Trophoblast cell (in vitro differentiated cells and primary cell): Measurements from ENCODE around the gene THAP11.

Experiments
- DNase-seq, 2 donors: peaks; one replicate each; pipeline ENCODE4 v3.0.0-alpha.2; 2016
- H2AFZ ChIP-seq: 2 replicates; pipeline ENCODE4 v1.6.1; 2013; ENCODE audit warnings: low read length, moderate library complexity, mild to moderate bottlenecking; ENCODE audit not compliant: insufficient read depth, poor library complexity
- H2AK5ac ChIP-seq: 2 replicates; pipeline ENCODE4 v1.6.1; 2013; ENCODE audit warnings: mild to moderate bottlenecking, low read length
- H2BK120ac ChIP-seq: 2 replicates; pipeline ENCODE4 v1.6.1; 2013; ENCODE audit warnings: low read length, mild to moderate bottlenecking, moderate library complexity; ENCODE audit not compliant: insufficient read depth, poor library complexity
- H2BK12ac ChIP-seq: 2 replicates; pipeline ENCODE4 v1.6.1; 2013; ENCODE audit warnings: mild to moderate bottlenecking, low read length, moderate library complexity
- H2BK5ac ChIP-seq: 2 replicates; pipeline ENCODE4 v1.6.1; 2013; ENCODE audit warnings: low read length, low read depth, moderate library complexity, mild to moderate bottlenecking; ENCODE audit not compliant: poor library complexity
- H3K14ac ChIP-seq: 2 replicates; pipeline ENCODE4 v1.6.1; 2013; ENCODE audit warnings: mild to moderate bottlenecking, low read length
- H3K18ac ChIP-seq: 2 replicates; pipeline ENCODE4 v1.6.1; 2013; ENCODE audit warnings: mild to moderate bottlenecking, low read length
- H3K23ac ChIP-seq: 2 replicates; pipeline ENCODE4 v1.6.1; 2013; ENCODE audit warnings: low read length
- H3K27ac ChIP-seq: 2 replicates; pipeline ENCODE4 v1.5.1; 2013; ENCODE audit warnings: low read depth, mild to moderate bottlenecking, inconsistent platforms, low read length, moderate library complexity
- H3K27me3 ChIP-seq: 2 replicates; pipeline ENCODE4 v1.6.1; 2013; ENCODE audit warnings: inconsistent platforms, mild to moderate bottlenecking, low read length, moderate library complexity; ENCODE audit not compliant: insufficient read depth
- H3K36me3 ChIP-seq, 2 experiments: 1 replicate in 1 of 2; 2 replicates in 1 of 2; pipeline ENCODE4 v1.6.1; 2013; ENCODE audit warnings: low read length in 2 of 2, mild to moderate bottlenecking in 2 of 2, moderate library complexity in 1 of 2; ENCODE audit not compliant: insufficient read depth in 2 of 2, control insufficient read depth in 1 of 2
- H3K4ac ChIP-seq: 2 replicates; pipeline ENCODE4 v1.6.1; 2013; ENCODE audit warnings: low read depth, mild to moderate bottlenecking, low read length, moderate library complexity
- H3K4me1 ChIP-seq, 2 experiments: 1 replicate in 1 of 2; 2 replicates in 1 of 2; pipeline ENCODE4 v1.6.1; 2013; ENCODE audit warnings: low read length in 2 of 2, mild to moderate bottlenecking in 2 of 2, moderate library complexity in 1 of 2; ENCODE audit not compliant: insufficient read depth in 2 of 2, control insufficient read depth in 1 of 2
- H3K4me2 ChIP-seq: 2 replicates; pipeline ENCODE4 v1.6.1; 2013; ENCODE audit warnings: inconsistent platforms, mild to moderate bottlenecking, low read length, moderate library complexity
- H3K4me3 ChIP-seq: 2 replicates; pipeline ENCODE4 v1.5.1; 2013; ENCODE audit warnings: mild to moderate bottlenecking, low read depth, low read length, inconsistent platforms
- H3K79me1 ChIP-seq: one replicate; pipeline ENCODE4 v1.6.1; 2013; ENCODE audit warnings: low read length
- H3K79me2 ChIP-seq: 2 replicates; pipeline ENCODE4 v1.6.1; 2013; ENCODE audit warnings: low read length, mild to moderate bottlenecking; ENCODE audit not compliant: control insufficient read depth, insufficient read depth, poor library complexity
- H3K9ac ChIP-seq: 2 replicates; pipeline ENCODE4 v1.6.1; 2013; ENCODE audit warnings: mild to moderate bottlenecking, low read length
- H3K9me3 ChIP-seq: 2 replicates; pipeline ENCODE4 v1.6.1; 2013; ENCODE audit warnings: low read depth, mild to moderate bottlenecking, control low read depth, inconsistent platforms, low read length; ENCODE audit not compliant: insufficient read depth
- H4K12ac ChIP-seq: 2 replicates; pipeline ENCODE4 v1.6.1; 2013; ENCODE audit warnings: low read depth, mild to moderate bottlenecking, low read length, moderate library complexity
- H4K8ac ChIP-seq: 2 replicates; pipeline ENCODE4 v1.6.1; 2013; ENCODE audit warnings: low read depth, mild to moderate bottlenecking, low read length, moderate library complexity
- H4K91ac ChIP-seq: one replicate; pipeline ENCODE4 v1.6.1; 2013; ENCODE audit warnings: low read depth, mild to moderate bottlenecking, low read length, moderate library complexity
- WGBS: extraction: QIAGEN DNeasy Blood & Tissue Kit; methylation state at CpG from one replicate; pipeline ENCODE4 v1.1.7; 2013; ENCODE audit warnings: missing lambda C conversion rate; ENCODE audit not compliant: insufficient read length, insufficient coverage; ENCODE audit errors: extremely low coverage; 5-methylcytosine and 5-hydroxymethylcytosine counted together

Gene THAP11

DNA sequence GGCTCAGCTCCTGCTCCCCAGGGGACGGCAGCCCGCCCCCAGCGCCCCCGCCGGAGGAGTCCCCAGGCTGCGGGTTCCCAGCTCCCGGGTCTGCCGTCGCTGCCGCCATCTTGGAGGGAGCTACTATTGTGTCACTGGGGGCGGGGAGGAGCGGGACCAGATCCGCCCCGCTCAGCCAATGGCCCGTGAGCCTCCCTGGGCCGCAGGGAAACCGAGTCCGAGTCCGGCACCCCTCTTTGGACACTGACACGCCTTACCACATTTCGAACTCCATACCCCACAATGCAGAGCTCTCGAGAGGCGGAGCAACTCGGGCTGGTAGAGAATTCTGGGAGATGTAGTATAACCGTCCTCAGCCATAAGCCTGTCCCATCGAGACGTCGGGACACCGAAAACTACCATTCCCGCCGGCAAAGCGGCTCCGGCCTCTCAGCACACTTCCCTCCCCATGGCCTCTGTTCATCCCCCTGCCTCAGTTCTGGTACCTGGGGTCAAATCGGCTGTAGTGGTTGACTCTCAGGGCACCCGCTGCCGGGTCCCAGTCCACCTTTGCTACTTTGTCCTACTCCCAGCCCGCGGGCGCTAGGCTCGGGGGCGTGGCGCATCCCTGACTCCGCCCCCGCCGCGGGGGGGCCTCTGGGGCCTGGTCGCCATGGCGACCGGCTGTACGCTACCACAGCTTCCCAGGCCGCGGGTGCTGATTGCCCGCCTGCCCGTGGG lies 35.5 kb upstream of the THAP11 start, which contains the start of the genes RANBP10 and TSNAXIP1:
Gene RANBP10, minus strand, starts transcription at position 133 of the 720 bp plus-strand sequence. Its CDS starts 24 bp downstream, at position 109.
Gene TSNAXIP1, plus strand, starts transcription at position 462 of the 720 bp plus-strand sequence. CDS start 261 bp downstream, outside the sequence.
- no peaks in the 10 kb centered on the region for H3K9me3 ChIP-seq
- H2AFZ ChIP-seq = peak within 1 kb of the TSS; percentile 77
- no CpG with 5 or more reads among the region's 54 CpGs for WGBS
- peak within 1 kb of the TSS; percentile 100 for H3K4me2 ChIP-seq
- peak within 1 kb of the TSS; percentile 29 for H3K27ac ChIP-seq
- peak within 1 kb of the TSS; percentile 76 for H3K18ac ChIP-seq
- peak within 1 kb of the TSS; percentile 42 for H4K91ac ChIP-seq
- peak within 1 kb of the TSS; percentile 28 for H2BK5ac ChIP-seq
- peak; percentile 98 to 99 for DNase-seq
- peak within 1 kb of the TSS; percentile 75 for H3K9ac ChIP-seq
- H3K36me3 ChIP-seq = peaks cover 0 to 13% of the 10 kb centered on the region in 2 experiments
- H4K12ac ChIP-seq = peak within 1 kb of the TSS; percentile 51
- peak within 1 kb of the TSS; percentile 91 for H4K8ac ChIP-seq
- H3K27me3 ChIP-seq = no peaks in the 10 kb centered on the region
- H2BK120ac ChIP-seq = peak within 1 kb of the TSS; percentile 37
- H3K14ac ChIP-seq = peak within 1 kb of the TSS; percentile 65
- H3K79me1 ChIP-seq = peaks cover 11% of the 10 kb centered on the region
- H2AK5ac ChIP-seq = peak within 1 kb of the TSS; percentile 51
- H3K4me1 ChIP-seq = peaks cover 7 to 8% of the 10 kb centered on the region in 2 experiments
- H3K79me2 ChIP-seq = peaks cover 7% of the 10 kb centered on the region
- H3K4ac ChIP-seq = peak within 1 kb of the TSS; percentile 87
- peak within 1 kb of the TSS; percentile 46 for H2BK12ac ChIP-seq
- no peak within 1 kb of the TSS for H3K23ac ChIP-seq
- H3K4me3 ChIP-seq = peak within 1 kb of the TSS; percentile 90

DNA sequence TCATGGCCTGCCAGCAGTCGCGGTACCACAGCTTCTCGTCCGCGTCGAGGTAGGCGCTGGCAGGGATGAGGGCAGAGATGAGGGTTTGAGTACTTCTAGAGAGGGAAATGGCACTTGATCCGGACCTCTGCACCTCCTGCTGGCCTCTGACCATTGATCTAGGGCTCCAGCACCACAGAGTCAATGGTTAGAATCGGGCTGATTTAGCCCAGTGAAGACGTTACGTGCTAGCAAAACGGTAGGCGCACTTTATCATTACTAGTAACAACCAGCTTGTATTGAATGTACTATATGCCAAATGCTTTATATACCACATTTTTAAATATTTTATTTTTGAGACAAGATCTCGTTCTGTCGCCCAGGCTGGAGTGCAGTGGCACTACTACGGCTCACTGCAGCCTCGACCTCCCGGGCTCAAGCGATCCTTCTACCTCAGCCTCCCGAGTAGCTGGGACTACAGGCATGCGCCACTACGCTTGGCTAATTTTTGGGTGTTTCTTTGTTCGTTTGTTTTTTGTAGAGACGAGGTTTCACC lies 34.9 kb upstream of the THAP11 start:
- no peak overlapping the region for H3K27ac ChIP-seq
- H3K4ac ChIP-seq = no peak overlapping the region

DNA sequence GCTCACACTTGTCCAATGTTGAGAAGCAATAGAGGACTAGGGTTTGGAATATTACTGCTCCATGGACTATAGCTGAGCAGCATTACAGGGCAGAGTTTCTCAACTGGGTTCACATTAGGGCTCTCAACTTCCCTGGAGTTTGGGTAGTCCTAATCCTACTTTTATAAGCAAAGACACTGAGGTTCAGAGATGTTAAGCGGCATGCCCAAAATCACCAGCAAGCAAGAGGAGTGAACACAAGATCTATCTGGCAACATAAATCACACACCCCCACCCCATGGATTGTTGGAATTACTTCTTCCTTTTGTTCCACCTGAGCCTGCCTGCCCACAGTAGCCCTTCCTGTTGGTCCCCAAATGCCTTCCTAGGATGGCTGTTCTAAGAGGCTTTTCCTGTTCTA lies 30.2 kb upstream of the THAP11 start:
- H3K18ac ChIP-seq = no peak overlapping the region
- H2BK120ac ChIP-seq = no peak overlapping the region
- no peak overlapping the region for H2BK5ac ChIP-seq
- no peak overlapping the region for H2AFZ ChIP-seq
- H3K9ac ChIP-seq = no peak overlapping the region
- H3K27me3 ChIP-seq = no peaks in the 10 kb centered on the region
- H3K23ac ChIP-seq = no peak overlapping the region
- no peak overlapping the region for H3K27ac ChIP-seq
- H3K4me3 ChIP-seq = no peak overlapping the region
- DNase-seq = no peak
- no CpG with 5 or more reads among the region's 1 CpG for WGBS
- H2BK12ac ChIP-seq = no peak overlapping the region
- H4K8ac ChIP-seq = no peak overlapping the region
- peaks cover 1% of the 10 kb centered on the region for H3K79me1 ChIP-seq
- no peak overlapping the region for H4K91ac ChIP-seq
- no peak overlapping the region for H3K4ac ChIP-seq
- H3K36me3 ChIP-seq = no peaks in the 10 kb centered on the region
- no peak overlapping the region for H3K4me2 ChIP-seq
- no peak overlapping the region for H3K14ac ChIP-seq
- no peak overlapping the region for H2AK5ac ChIP-seq
- H3K9me3 ChIP-seq = no peaks in the 10 kb centered on the region
- H3K4me1 ChIP-seq = peaks cover 0 to 1% of the 10 kb centered on the region in 2 experiments
- no peaks in the 10 kb centered on the region for H3K79me2 ChIP-seq
- no peak overlapping the region for H4K12ac ChIP-seq

More for the DNA sequence above, 34.9 kb upstream of the THAP11 start:
- H2BK12ac ChIP-seq = no peak overlapping the region
- H3K79me2 ChIP-seq = peaks cover 7% of the 10 kb centered on the region
- no peak overlapping the region for H2BK5ac ChIP-seq
- H3K23ac ChIP-seq = no peak overlapping the region
- H3K4me3 ChIP-seq = peak overlapping the region; percentile 90
- no peak overlapping the region for H4K91ac ChIP-seq
- no peak overlapping the region for H3K14ac ChIP-seq
- peaks cover 11% of the 10 kb centered on the region for H3K79me1 ChIP-seq
- no peak overlapping the region for H4K12ac ChIP-seq
- H2AFZ ChIP-seq = peak overlapping the region; percentile 75
- H3K4me2 ChIP-seq = peak overlapping the region; percentile 100
- H3K27me3 ChIP-seq = no peaks in the 10 kb centered on the region
- WGBS = no CpG with 5 or more reads among the region's 24 CpGs
- H3K36me3 ChIP-seq = peaks cover 0 to 9% of the 10 kb centered on the region in 2 experiments
- no peak for DNase-seq
- no peaks in the 10 kb centered on the region for H3K9me3 ChIP-seq
- H2AK5ac ChIP-seq = no peak overlapping the region
- H2BK120ac ChIP-seq = no peak overlapping the region
- peaks cover 7 to 8% of the 10 kb centered on the region in 2 experiments for H3K4me1 ChIP-seq
- H4K8ac ChIP-seq = peak overlapping the region; percentile 89
- no peak overlapping the region for H3K18ac ChIP-seq
- H3K9ac ChIP-seq = peak overlapping the region; percentile 47

DNA sequence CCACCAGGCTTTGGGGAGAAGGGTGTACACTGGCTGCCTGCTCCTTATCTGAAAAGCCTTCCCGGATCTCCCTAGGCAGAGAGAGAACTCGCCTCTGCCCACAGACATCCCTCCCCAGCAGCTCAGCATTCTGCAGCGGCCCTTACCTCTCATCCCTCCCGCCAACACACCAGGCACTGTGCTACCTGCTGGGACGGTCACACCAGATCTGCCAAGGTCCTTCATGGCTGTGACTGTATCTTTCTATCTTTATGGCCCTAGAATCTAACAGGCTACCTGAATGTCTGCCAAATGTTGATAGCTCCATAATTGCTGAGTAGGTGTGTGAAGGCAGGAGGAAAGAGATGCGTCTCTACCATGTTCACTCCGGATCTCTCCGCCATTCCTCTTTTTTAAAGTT lies 27.6 kb upstream of the THAP11 start:
- Histone ChIP-seq H3K18ac (no peak overlapping the region), H2BK120ac (no peak overlapping the region), H3K4me3 (no peak overlapping the region), H3K4me2 (no peak overlapping the region), H2BK12ac (no peak overlapping the region), H3K9ac (no peak overlapping the region), H3K9me3 (no peaks in the 10 kb centered on the region), H3K14ac (no peak overlapping the region), H4K91ac (no peak overlapping the region), H3K79me1 (no peaks in the 10 kb centered on the region), H2BK5ac (no peak overlapping the region), H2AFZ (no peak overlapping the region), H4K8ac (no peak overlapping the region), H3K27ac (no peak overlapping the region), H3K27me3 (no peaks in the 10 kb centered on the region), H3K4ac (no peak overlapping the region), H2AK5ac (no peak overlapping the region), H3K36me3 (no peaks in the 10 kb centered on the region), H3K4me1 (no peaks in the 10 kb centered on the region), H3K79me2 (no peaks in the 10 kb centered on the region), H3K23ac (no peak overlapping the region), H4K12ac (no peak overlapping the region)
- no CpG with 5 or more reads among the region's 8 CpGs for WGBS
- DNase-seq = no peak
